Brain pericyte (primary cell): ENCODE results near the gene RANGAP1.

Experiments used
- DNase-seq: peaks from one replicate; pipeline ENCODE4 v3.0.0-alpha.2; 2012; ENCODE audit warnings: low read depth, low spot score

Gene RANGAP1

GRCh38 chr22:41257696-41258095, 28.3 kb downstream of the RANGAP1 start:
- no peak for DNase-seq

GRCh38 chr22:41256254-41257253, 29.4 kb downstream of the RANGAP1 start:
- DNase-seq: peak; percentile 61

GRCh38 chr22:41254230-41254629, 31.8 kb downstream of the RANGAP1 start:
- DNase-seq: no peak

- DNase-seq: no peak
Observed at GRCh38 chr22:41252365-41252764, 33.6 kb downstream of the RANGAP1 start.

GRCh38 chr22:41250127-41250526, 35.9 kb downstream of the RANGAP1 start:
- DNase-seq: no peak

- DNase-seq: no peak
Observed at GRCh38 chr22:41249442-41249841, 36.5 kb downstream of the RANGAP1 start.

- DNase-seq: no peak
Observed at GRCh38 chr22:41248758-41249157, 37.2 kb downstream of the RANGAP1 start.

- no peak for DNase-seq
Observed at GRCh38 chr22:41248314-41248713, 37.7 kb downstream of the RANGAP1 start.

GRCh38 chr22:41247703-41248102, 38.3 kb downstream of the RANGAP1 start:
- DNase-seq: no peak

- no peak for DNase-seq
Observed at GRCh38 chr22:41245917-41246499, 40.0 kb downstream of the RANGAP1 start.

GRCh38 chr22:41243361-41243760, 42.6 kb downstream of the RANGAP1 start:
- no peak for DNase-seq

- no peak for DNase-seq
Observed at GRCh38 chr22:41242396-41243117, 43.4 kb downstream of the RANGAP1 start.

- no peak for DNase-seq
Observed at GRCh38 chr22:41241133-41241676, 44.8 kb downstream of the RANGAP1 start.

- DNase-seq: no peak
Observed at GRCh38 chr22:41240377-41241132, 45.4 kb downstream of the RANGAP1 start, which contains the start of gene CHADL. CHADL (minus strand) TSS chr22:41240931; CDS start chr22:41240881, 50 bp downstream.

GRCh38 chr22:41239443-41240128, 46.4 kb downstream of the RANGAP1 start:
- no peak for DNase-seq

- DNase-seq: no peak
Observed at GRCh38 chr22:41238570-41239442, 47.2 kb downstream of the RANGAP1 start.

GRCh38 chr22:41237707-41238569, 48.0 kb downstream of the RANGAP1 start:
- no peak for DNase-seq

- no peak for DNase-seq
Observed at GRCh38 chr22:41237036-41237706, 48.8 kb downstream of the RANGAP1 start.
